ENCODE results near the gene NSMF.
"Not testable (repeated sequence)": the region's sequence is repeated elsewhere in the genome, so short reads cannot be mapped to it uniquely, and the experiment has no call there.

NSMF gene

DNA sequence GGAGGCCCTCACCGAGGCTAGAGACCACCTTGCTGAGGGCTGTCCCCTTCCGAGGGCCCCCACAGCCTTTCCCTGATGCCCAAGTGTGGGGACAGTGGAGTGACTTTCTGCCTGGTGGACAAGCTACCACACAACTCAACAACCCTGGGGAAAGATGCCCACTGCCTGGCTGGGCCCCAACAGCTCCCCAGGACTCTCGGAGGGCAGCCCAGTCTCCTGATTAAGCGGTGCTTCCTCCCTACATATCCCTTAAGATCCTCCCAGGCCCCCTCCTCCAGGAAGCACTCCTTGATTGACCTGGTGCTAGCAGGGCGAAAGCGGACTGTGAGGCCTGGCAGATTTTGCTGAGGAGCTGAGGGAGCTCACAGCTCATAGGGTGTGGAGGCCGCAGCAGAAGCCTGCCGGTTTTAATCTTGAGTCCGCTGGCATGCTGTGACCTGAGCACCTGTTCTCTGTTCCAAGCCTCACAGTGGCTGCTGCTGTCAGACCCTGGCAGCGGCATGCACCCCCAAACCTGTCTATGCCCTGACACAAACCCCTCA is 2.2 kb downstream of the NSMF start:
- no peak for DNase-seq

DNA sequence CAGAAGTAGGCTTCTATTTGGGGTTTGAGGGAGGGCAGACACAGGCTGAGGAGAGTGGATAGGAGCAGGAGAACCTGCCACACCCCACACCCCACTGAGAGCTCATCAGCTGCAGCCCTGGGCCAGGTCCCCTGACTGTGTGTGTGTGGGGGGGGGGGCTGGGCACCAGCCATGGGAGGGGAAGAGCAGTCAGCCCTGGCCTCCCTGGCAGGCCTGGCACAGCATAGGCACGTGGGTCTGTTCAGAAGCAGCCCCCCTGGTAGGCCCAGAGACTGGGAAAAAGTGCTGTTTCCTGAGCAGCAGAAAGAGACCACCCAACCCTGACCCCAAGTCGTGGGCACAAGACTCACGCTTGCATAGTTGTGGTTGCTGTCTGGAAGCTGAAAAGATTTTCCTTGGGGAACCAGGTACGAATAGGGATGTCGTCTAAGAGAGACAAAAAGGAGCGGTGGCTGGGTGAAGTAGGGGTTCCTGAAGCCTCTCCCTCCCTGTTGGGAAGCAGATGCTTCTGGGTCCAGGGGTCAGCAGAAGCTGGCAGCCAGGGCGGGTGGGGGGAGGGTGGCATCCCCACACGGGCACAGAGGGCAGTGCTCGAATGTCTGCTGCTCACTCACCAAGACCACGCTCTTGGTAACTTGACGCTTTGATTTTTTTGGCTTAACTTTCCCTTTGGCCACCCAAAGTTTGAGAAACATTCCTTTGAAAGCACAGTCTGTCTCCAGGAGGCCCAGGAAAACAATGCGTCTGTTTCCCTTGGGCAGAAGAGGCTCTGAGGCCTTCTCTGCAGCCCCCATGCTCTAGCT is 2.9 kb downstream of the NSMF start:
- DNase-seq, result no peak

DNA sequence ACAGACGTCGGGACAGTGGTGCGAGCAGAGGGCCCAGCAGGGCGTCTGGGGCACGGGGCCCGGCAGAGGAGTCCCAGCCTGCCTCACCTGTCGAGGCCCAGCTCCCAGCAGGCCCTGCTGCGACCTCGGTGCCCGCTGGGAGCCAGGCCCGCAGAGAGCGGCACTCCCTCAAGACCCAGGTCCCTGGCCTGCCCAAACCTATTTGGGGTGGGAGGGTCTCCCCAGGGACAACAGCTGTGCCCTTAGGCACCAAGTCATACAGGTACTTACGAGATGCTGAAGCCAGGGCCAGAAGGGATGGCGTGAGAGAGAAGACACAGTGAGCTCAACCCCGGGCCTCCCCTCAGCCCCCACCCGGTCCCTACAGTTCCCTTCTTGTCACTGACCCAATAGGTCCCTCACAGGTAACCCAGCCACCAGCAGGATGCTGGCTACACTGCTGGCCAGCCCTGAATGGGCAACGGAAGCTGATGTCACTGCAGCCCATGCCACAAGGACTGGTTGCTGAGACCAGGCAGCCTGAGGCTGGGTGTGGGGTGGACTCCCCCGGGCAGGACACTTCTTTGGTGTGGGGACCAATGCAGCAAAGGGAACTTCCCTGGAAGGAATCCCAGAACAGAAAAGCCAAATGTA is 3.7 kb downstream of the NSMF start:
- DNase-seq, result no peak

DNA sequence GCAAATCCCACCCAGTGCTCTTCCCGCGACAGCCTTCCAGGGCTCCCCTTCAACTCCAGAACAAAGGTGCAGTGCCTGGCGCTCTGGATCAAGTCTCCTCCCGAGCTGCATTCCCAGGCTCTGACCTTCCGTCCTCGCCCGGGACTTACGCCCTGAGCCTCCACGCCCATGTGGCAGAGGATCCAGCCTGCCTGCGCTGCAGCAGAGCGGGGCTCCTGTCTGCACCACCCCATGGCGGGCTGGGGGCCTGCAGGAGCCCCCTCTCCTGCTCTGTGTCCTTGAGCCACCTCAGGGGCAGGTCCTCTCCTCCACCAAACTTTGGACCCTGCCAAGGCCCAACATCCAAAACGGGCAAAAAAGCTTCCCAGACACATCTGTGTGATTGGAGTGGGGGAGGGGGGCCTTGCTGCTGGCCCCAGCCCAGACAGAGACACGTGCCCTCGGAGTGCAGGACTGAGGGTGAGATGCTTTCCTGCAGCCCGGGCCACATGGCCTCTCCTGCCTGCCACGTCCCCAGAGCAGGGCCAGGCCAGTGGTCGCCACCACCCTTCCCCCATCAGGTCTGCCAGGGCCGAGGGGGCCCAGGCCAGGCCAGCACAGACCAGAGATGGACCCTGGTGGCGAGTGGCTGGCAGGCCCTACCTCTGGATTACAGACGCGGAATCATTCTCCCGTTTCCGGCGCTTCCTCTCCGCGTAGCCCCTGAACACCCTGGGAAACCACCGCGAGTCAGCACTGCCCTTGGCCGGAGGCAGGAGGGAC is 4.4 kb downstream of the NSMF start:
- DNase-seq, result no peak

DNA sequence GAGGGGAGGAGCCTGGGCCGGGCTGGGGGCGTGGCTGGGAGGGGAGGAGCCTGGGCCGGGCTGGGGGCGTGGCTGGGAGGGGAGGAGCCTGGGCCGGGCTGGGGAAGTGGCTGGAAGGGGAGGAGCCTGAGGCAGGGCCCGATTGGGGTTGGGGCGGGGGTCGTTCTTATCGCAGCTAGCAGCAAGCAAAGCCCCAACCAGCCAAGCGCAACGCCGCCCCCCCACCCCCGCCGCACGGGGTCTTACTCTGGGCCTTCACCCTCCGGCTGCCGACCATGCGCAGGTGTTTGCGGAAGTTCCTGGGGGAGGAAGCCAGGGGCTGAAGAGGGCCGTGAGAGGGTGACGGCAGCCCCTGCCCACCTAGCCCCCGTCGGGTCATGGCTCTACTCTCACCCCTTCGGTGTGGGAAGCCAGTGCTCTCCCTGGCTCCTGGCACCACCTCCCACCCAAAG is 5.0 kb downstream of the NSMF start:
- peak in 1 of 2 donors; percentile 55 for DNase-seq

DNA sequence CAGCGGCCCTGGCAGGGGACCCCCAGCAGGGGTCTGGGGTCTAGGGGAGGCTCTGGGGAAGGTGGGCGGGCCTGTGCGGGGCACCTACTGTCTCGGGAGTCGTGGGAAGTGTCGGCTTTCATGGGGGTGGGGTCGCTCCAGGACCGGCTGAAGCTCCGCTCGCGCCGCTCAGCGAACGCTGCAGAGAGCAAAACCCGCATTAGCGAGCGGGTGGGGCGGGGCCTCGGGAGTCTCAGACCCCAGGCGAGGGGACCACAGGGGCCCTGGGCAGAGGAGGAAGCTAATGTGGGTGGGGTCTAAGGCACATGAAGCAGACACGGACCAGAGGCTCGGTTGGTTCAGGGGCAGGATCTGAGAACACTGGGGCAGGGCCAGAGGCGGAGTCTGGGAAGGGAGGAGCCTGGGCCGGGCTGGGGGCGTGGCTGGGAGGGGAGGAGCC is 5.5 kb downstream of the NSMF start:
- DNase-seq, result peak; percentile 51 to 64

DNA sequence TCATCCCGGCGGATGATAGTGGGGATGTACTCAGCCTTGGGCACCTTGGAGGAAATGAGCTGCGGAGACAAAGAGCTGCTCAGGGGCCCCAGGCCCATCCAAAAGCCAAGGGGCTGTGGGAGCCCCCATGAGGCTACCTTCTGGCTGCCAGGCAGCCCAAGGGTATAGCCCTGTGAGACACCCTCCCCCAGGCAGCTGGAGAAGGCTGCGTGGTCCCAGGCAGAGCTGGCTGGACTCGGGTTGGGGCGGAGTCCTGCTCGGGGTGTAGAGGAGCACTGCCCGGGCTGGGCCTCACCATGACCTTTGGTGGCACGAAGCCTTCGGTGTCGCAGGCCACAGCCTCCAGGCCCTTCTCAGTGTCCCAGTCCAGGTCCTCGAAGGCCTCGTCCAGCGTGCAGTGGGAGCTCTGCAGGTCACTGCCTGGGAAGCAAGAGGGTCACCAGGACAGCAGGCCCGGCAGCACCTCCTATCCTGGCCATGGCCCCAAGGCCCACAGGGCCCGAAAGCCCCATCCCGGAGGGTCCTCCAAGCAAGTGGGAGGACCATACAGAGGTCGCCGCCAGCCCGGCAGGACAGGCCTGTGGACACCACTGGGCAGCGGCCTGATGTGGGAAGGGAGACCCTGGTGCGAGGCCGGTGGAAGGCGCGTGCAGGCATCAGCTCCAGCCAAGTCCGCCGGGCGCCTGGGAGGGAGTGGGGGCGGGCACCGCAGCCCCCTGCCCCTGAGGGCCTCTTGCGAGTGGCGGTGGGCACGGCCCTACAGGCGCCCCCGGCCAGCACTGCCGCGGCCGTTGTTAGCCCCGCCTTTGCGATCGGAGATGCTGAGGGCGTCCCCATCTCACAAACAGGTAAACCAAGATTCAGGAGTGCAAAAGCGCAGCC is 6.1 kb downstream of the NSMF start:
- DNase-seq, result no peak

DNA sequence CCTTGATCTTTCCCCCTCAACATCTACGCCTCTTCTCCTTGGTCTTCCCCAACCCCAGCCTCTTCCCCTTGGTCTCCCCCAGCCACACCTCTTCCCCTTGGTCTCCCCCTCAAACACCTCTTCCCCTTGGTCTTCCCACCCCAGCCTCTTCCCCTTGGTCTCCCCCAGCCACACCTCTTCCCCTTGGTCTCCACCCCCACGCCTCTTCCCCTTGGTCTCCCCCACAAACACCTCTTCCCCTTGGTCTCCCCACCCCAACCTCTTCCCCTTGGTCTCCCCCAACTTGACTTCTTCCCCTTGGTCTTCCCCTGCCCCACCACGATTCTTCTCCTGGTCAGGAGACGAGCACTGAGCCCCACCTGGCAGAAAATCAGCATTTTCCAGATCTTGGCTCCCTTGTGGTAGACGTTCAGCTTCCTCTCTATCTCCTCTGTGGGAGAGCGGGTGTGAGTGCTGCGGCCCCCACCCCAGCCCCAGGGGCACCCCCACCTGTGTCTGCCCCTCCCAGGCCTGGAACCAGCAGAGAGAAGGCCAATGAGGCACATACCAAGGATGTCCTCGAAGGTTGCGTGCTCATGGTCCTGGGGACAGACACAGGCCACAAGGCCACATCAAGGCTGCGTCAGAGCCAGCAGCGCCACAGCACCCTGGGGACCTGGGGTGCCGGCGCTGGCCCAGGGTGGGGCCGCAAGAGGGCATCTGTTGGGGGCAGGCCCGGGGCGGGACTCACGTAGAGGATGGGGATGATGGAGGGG is 7.0 kb downstream of the NSMF start:
- no peak for DNase-seq

DNA sequence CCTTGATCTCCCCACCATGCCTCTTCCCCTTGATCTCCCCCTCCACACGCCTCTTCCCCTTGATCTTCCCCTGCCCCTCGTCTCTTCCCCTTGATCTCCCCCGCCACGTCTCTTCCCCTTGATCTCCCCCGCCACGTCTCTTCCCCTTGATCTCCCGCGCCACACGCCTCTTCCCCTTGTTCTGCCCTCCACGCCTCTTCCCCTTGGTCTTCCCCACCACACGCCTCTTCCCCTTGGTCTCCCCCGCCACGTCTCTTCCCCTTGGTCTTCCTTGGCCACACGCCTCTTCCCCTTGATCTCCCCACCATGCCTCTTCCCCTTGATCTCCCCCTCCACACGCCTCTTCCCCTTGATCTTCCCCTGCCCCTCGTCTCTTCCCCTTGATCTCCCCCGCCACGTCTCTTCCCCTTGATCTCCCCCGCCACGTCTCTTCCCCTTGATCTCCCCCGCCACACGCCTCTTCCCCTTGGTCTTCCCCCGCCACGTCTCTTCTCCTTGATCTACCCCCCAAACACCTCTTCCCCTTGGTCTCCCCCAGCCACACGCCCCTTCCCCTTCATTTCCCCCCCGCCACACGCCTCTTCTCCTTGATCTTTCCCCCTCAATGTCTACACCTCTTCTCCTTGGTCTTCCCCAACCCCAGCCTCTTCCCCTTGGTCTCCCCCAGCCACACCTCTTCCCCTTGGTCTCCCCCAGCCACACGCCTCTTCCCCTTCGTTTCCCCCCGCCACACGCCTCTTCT is 7.7 kb downstream of the NSMF start:
- DNase-seq, result not testable (repeated sequence)

DNA sequence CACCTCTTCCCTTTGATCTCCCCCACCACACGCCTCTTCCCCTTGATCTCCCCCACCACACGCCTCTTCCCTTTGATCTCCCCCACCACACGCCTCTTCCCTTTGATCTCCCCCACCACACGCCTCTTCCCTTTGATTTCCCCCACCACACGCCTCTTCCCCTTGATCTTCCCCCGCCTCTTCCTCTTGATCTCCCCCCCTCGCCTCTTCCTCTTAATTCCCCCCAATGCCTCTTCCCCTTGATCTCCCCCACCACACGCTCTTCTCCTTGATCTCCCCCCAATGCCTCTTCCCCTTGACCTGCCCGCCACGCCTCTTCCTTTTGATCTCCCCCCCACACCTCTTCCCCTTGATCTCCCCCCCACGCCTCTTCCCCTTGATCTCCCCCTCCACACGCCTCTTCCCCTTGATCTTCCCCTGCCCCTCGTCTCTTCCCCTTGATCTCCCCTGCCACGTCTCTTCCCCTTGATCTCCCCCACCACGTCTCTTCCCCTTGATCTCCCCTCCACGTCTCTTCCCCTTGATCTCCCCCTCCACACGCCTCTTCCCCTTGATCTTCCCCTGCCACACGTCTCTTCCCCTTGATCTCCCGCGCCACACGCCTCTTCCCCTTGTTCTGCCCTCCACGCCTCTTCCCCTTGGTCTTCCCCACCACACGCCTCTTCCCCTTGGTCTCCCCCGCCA is 8.5 kb downstream of the NSMF start:
- not testable (repeated sequence) for DNase-seq

DNA sequence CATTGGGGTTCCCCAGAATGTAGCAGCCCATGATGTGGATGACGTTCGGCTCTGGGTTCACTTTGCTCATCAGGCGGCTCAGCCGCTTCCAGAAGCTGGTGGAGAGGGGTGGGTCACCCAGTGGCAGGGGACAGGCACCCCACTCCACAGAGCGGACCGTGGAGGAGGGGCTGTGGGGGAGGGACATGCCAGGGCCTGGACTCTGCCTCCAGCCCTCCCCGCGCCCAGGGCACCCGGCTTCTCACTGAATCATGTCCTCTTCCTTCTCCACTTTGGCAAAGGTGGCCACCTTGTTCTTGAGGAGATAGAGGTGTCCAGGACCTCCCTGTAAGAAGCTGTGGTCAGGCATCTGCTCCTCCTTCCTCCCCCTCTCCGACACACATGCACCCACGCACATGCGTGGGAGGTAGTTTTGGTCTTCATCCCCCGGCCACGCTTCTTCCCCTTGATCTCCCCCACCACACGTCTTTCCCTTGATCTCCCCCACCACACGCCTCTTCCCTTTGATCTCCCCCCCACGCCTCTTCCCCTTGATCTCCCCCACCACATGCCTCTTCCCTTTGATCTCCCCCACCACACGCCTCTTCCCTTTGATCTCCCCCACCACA is 9.1 kb downstream of the NSMF start:
- no peak for DNase-seq

DNA sequence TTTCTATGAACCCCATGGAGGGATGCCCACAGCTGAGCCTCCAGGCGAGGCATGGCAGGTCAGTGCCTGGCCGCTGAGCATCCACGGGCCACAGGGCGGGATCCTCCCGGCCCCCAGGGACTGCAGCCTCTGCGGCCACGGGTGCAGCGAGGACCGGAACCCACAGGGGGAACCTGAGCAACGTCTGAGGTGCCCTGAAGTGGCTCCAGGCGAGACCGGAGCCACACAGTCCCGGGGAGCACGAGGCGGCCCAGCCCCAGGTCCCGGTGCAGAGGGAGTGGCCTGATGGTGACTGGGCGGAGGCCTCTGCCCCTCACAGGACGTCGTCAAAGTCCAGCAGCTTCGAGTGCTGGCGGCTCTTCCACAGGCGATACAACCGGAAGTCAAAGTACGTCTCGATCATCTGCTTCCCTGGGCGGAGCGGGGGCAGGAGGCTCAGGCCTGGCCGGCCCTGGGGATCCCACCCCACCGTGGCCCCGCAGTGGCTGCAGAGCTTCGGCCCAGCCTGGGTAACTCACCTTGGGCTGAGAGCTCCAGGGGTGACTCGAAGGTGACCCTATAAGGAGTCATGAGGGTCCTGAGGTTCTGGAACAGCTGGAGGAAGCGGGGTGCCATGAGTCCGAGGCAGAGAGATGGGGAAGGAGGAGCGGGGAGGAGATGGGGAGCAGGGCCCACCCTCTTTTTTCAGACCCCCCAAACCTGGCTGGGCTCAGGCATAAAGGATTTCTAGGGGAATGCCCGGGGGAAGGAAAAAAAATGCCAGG is 9.9 kb downstream of the NSMF start:
- no peak for DNase-seq

DNA sequence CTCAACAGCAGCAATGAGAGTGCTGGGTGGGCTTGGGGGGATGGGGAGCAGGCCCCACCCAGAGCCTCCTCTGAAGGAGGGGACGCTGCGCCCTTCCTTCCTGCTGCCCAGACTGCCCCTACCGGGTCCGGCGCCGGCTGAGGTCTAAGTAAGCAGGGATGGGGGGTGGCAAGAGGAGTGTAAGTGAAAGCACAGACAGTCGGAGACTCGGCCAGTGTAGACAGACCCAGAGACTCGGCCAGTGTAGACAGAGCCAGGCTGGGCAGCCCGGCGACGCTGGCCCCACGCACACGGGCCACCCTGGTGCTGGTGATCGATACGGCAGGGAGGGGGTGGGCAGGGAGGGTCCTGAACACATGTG is 10.6 kb downstream of the NSMF start:
- no peak for DNase-seq

DNA sequence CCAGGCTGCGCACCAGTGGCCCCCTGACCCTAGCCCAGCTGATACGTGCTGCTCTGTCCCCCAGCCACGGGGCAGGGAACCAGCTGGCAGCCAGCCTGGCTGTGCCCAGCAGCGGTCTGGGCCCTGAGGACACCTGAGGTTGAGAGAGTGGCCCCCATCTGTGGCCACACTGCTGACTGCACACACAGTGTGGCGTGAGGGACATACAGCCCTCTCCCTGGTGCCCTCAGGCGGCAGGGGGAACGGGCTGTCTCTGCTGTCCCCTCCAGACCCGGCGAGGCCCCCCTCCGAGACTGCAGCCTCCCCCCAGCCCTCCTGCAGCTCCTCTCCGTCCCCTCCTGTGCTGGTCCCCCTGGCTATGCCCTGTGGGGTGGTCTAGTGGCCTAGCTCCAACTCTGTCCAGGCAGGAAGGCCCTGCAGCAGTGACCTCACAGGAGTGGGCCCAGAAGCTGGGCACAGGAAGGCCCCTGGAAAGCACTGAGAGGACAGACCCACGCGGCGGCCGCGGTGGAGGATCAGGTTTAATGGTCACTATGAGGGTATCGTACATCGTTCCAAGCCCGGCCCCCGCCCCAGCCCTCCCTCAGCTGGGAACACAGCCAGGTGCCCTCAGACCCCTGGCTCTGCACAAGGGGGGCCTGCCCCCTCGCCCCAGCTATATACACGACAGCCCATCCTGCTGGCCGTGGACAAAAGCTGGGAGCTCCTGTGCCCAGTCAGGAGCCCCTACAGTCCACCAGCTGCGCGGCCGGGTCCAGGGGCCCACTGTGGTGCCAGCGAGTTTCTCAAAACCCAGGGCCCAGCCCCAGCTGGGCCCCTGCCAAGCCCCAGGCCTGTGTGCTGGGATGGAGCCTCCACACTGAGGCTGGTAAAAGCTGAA is 11.2 kb downstream of the NSMF start:
- DNase-seq, result no peak

DNA sequence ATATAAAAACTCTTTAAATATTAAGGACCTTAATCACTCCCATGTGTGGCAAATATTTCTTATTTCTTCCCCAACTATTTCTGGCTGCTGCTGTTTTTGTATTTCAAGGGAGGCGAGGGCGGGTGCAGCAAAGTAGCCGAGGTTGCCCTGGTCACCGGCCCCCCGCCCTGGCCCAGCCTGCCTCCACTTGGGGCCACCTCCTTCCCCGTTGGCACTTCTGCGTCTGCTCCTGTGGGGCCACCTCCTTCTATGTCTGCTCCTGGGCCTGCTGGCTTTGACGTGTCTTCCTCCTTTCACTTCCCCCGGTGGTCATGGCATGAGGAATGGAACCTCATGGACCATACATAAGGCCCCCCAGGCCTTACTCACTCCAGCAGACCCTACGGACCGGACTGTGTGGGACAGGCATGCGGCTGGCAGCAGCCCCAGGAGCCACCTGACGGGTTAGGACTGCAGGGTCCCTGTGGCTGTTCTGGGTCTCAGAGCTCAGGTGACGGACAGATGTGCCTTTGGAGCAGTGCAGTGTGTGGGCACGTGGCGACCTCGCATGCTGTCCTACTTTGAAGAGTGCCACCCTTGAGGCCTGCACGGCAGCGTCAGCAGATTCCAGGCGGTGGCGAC is 12.2 kb downstream of the NSMF start:
- DNase-seq, result no peak

DNA sequence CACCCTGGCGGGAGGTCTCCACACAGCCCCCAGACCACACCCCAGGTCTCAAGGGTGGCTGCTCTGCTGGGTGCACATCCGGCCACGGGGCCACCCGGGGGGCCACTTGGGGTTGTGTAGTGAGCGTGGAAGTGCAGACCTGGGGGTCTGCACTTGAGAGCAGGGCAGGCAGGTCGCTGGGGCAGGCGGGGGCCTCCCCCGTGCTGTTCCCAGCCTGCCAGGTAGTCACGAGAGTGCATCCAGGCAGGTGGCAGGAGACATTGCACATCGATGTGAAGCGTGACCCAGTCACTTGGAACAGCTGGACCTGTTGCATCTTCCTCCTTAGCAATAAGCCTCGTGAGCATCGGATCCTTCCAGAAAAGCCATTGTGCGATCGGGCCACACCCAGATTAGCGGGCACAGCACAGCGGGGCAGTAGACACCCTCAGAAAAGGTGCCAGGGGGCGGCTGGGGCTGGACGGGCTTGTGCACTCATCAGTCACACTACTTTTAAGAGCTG is 13.2 kb downstream of the NSMF start:
- no peak for DNase-seq

DNA sequence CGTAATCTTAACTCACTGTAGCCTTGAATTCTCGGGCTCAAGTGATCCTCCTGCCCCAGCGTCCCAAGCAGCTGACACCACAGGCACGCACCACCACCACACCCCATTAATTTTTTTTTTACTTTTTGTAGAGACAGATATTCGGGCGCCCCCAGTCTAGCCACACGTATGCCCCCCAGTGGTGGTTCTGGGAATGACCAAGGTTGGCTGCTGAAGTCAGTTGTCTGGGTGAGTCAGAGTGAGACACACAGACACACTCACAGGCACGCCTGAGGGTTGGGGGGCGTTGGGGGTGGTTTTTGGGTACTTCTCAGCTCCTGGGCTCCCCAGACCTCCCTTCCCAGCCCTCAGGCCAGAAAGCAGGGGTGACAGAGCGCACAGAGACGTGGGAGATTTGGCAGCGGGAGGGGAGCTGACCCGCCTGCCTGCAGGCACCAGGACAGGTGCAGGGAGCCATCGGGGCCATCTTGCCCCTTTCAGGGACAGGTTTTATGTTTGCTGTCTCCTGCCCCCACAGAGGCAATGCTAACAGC is 13.8 kb downstream of the NSMF start:
- peak; percentile 85 for DNase-seq

All from stimulated activated CD4-positive, alpha-beta T cell treated with anti-CD3 and anti-CD28 coated beads, Interleukin-2, amount 100 ng/mL, for 48 hours (primary cell).